ENCODE results near the gene APOA5.
"Not testable (repeated sequence)": the region's sequence is repeated elsewhere in the genome, so short reads cannot be mapped to it uniquely, and the experiment has no call there.

The APOA5 gene

GRCh38 chr11:116791813-116792143, at the start of gene APOA5:
Gene APOA5 (minus strand): TSS chr11:116791879. CDS start chr11:116791860, 19 bp downstream.
- DNase-seq (ENCODE audit: low read depth in 2 of 3, low spot score in 1 of 3), result no peak

- no peak for DNase-seq (ENCODE audit: low read depth in 2 of 3, low spot score in 1 of 3)
These were observed 49.1 kb upstream of the APOA5 start for GRCh38 chr11:116840746-116841296.

- DNase-seq (ENCODE audit: low read depth in 2 of 3, low spot score in 1 of 3), result no peak
These were observed 48.6 kb upstream of the APOA5 start for GRCh38 chr11:116840224-116840745.

GRCh38 chr11:116838321-116839084, 46.8 kb upstream of the APOA5 start:
- no peak for DNase-seq (ENCODE audit: low read depth in 2 of 3, low spot score in 1 of 3)

GRCh38 chr11:116837231-116838091, 45.8 kb upstream of the APOA5 start, which contains the start of gene APOA1:
Gene APOA1 (minus strand): TSS chr11:116837622. CDS start chr11:116837387, 235 bp downstream.
- DNase-seq (ENCODE audit: low read depth in 2 of 3, low spot score in 1 of 3), result no peak

- DNase-seq (ENCODE audit: low read depth in 2 of 3, low spot score in 1 of 3), result no peak
These were observed 44.9 kb upstream of the APOA5 start for GRCh38 chr11:116836632-116836991.

GRCh38 chr11:116835791-116836631, 44.3 kb upstream of the APOA5 start:
- peak; percentile 64 to 69 (median 68) for DNase-seq (ENCODE audit: low read depth in 2 of 3, low spot score in 1 of 3)

- DNase-seq (ENCODE audit: low read depth in 2 of 3, low spot score in 1 of 3), result no peak
These were observed 43.5 kb upstream of the APOA5 start for GRCh38 chr11:116835042-116835772.

- DNase-seq (ENCODE audit: low read depth in 2 of 3, low spot score in 1 of 3), result not testable (repeated sequence)
These were observed 42.9 kb upstream of the APOA5 start for GRCh38 chr11:116834535-116835041.

GRCh38 chr11:116833816-116834534, 42.3 kb upstream of the APOA5 start:
- no peak for DNase-seq (ENCODE audit: low read depth in 2 of 3, low spot score in 1 of 3)

GRCh38 chr11:116833491-116833815, 41.8 kb upstream of the APOA5 start:
- DNase-seq (ENCODE audit: low read depth in 2 of 3, low spot score in 1 of 3), result no peak

GRCh38 chr11:116832350-116833290, 40.9 kb upstream of the APOA5 start:
- DNase-seq (ENCODE audit: low read depth in 2 of 3, low spot score in 1 of 3), result no peak

GRCh38 chr11:116831790-116832349, 40.2 kb upstream of the APOA5 start:
- no peak for DNase-seq (ENCODE audit: low read depth in 2 of 3, low spot score in 1 of 3)

- DNase-seq (ENCODE audit: low read depth in 2 of 3, low spot score in 1 of 3), result no peak
These were observed 38.7 kb upstream of the APOA5 start for GRCh38 chr11:116830184-116830912.

GRCh38 chr11:116829525-116830183, 38.0 kb upstream of the APOA5 start, which contains the start of gene APOC3:
Gene APOC3 (plus strand): TSS chr11:116829907. CDS start chr11:116830583, 676 bp downstream.
- no peak for DNase-seq (ENCODE audit: low read depth in 2 of 3, low spot score in 1 of 3)

- DNase-seq (ENCODE audit: low read depth in 2 of 3, low spot score in 1 of 3), result no peak
These were observed 37.2 kb upstream of the APOA5 start for GRCh38 chr11:116828632-116829524.

All from stimulated activated CD4-positive, alpha-beta T cell treated with anti-CD3 and anti-CD28 coated beads, Interleukin-12 subunit alpha, Interleukin-12 subunit beta, amount 100 ng/mL, for 48 hours (primary cell).